ENCODE measurements around the gene RAI14. TPM values are rescaled to one million over a fixed set of nuclear protein-coding genes. Genes with fewer than 3 reads are reported as not detected.

The RAI14 gene
- total and polyA plus RNA-seq, 2 experiments from 2014 or later = 42.2 to 49.6 TPM

DNA sequence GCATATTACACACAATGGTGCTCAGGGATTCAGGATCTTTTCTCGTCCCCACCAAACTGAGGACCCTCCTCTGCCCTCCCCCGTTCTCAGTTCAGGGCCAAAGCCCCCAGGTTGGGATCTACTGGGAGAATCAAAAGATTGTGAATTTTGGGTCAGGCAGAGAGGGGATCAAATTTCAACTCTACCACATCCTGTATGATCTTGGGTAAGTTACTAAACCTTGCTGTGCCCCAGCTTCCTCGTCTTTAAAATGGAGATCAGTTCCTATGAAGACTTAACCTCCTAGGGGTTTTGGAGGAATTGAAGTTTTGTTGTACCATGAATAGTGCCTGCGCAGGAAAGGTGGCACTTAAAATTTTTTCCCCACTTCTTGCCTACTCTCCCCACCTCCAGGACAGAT lies 62.4 kb downstream of the RAI14 start:
- no peaks in the 10 kb centered on the region for H4K20me1 ChIP-seq (ENCODE audit: insufficient read depth, poor library complexity, severe bottlenecking)
- 90% methylated on average over 4 of the region's 4 CpGs for WGBS (ENCODE audit: low lambda C conversion rate, missing lambda C conversion rate)
- H2AFZ ChIP-seq = no peak overlapping the region
- H3K36me3 ChIP-seq (replicated peaks; ENCODE audit: insufficient read depth, low read depth) = no peaks in the 10 kb centered on the region
- TF ChIP-seq EZH2 (IDR thresholded peaks at IDR 0.05; ENCODE audit: borderline replicate concordance) (no peak), EZH2phosphoT487 (IDR thresholded peaks at IDR 0.05; ENCODE audit: low read depth, severe bottlenecking, unreplicated experiment) (no peak)
- TF ChIP-seq, protein P1, sequence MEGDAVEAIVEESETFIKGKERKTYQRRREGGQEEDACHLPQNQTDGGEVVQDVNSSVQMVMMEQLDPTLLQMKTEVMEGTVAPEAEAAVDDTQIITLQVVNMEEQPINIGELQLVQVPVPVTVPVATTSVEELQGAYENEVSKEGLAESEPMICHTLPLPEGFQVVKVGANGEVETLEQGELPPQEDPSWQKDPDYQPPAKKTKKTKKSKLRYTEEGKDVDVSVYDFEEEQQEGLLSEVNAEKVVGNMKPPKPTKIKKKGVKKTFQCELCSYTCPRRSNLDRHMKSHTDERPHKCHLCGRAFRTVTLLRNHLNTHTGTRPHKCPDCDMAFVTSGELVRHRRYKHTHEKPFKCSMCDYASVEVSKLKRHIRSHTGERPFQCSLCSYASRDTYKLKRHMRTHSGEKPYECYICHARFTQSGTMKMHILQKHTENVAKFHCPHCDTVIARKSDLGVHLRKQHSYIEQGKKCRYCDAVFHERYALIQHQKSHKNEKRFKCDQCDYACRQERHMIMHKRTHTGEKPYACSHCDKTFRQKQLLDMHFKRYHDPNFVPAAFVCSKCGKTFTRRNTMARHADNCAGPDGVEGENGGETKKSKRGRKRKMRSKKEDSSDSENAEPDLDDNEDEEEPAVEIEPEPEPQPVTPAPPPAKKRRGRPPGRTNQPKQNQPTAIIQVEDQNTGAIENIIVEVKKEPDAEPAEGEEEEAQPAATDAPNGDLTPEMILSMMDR (IDR thresholded peaks at IDR 0.05; ENCODE audit: poor library complexity) = no peak
- H3K9me2 ChIP-seq (replicated peaks; ENCODE audit: insufficient read depth) = no peaks in the 10 kb centered on the region
- H3K4me3 ChIP-seq = no peak overlapping the region
- DNase-seq (ENCODE audit: low spot score) = no peak
- no peak overlapping the region for H3K27ac ChIP-seq
- no peaks in the 10 kb centered on the region for H3K27me3 ChIP-seq
- H3K4me1 ChIP-seq (ENCODE audit: insufficient read depth) = peaks cover 4% of the 10 kb centered on the region
- peaks cover 33% of the 10 kb centered on the region for H3K79me2 ChIP-seq
- H3K4me2 ChIP-seq = no peak overlapping the region
- H3K9me3 ChIP-seq (ENCODE audit: low read depth) = no peaks in the 10 kb centered on the region

DNA sequence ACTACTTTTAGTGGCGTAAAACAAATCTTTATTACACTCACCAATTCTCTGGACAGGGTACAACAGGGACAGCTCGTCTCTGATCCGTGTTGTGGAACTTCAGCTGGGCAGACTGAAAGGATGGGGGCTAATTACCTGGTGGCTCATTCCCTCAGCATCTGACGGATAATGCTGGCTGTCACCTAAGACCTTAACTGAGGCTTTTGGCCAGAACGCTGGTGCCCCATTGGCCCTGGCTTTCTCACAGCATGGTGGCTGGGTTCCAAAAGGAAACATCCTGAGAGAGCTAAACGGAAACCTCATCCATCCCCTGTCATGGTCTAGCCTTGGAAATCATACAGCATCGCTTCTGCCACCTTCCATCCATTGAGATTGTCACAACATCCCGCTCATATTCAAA lies 62.9 kb downstream of the RAI14 start:
- H3K9me3 ChIP-seq (ENCODE audit: low read depth) = no peaks in the 10 kb centered on the region
- H4K20me1 ChIP-seq (ENCODE audit: insufficient read depth, poor library complexity, severe bottlenecking) = no peaks in the 10 kb centered on the region
- H2AFZ ChIP-seq = no peak overlapping the region
- no peaks in the 10 kb centered on the region for H3K27me3 ChIP-seq
- H3K27ac ChIP-seq = no peak overlapping the region
- H3K4me3 ChIP-seq = no peak overlapping the region
- H3K36me3 ChIP-seq (replicated peaks; ENCODE audit: insufficient read depth, low read depth) = no peaks in the 10 kb centered on the region
- H3K9me2 ChIP-seq (replicated peaks; ENCODE audit: insufficient read depth) = no peaks in the 10 kb centered on the region
- H3K79me2 ChIP-seq = peaks cover 37% of the 10 kb centered on the region
- TF ChIP-seq, protein P1 (IDR thresholded peaks at IDR 0.05; ENCODE audit: poor library complexity) = no peak
- TF ChIP-seq EZH2 (IDR thresholded peaks at IDR 0.05; ENCODE audit: borderline replicate concordance) = no peak
- peaks cover 4% of the 10 kb centered on the region for H3K4me1 ChIP-seq (ENCODE audit: insufficient read depth)
- 93% methylated on average over 8 of the region's 8 CpGs for WGBS (ENCODE audit: low lambda C conversion rate, missing lambda C conversion rate)
- no peak overlapping the region for H3K4me2 ChIP-seq
- no peak for DNase-seq (ENCODE audit: low spot score)

DNA sequence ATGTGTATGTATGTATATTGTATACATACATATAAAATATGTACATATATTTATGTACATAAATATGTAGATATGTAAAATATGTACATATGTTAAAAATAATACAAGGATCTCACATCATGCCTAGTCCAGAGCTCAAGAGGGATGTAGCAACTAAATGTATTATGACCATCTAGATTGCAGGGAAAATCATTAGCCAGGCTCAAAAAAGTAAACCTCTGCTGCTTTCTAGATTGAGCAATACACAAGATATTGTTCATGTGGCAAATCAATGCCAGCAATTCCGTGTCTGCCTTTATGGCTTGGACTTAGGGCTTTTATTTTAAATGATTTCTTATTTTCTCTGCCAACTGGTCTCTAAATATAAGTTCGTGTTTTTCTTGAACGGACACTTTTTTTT lies 65.2 kb downstream of the RAI14 start:
- Histone ChIP-seq H2AFZ (no peak overlapping the region), H3K9me3 (ENCODE audit: low read depth) (no peaks in the 10 kb centered on the region), H3K27me3 (no peaks in the 10 kb centered on the region), H3K36me3 (replicated peaks; ENCODE audit: insufficient read depth, low read depth) (no peaks in the 10 kb centered on the region), H3K27ac (no peak overlapping the region), H4K20me1 (ENCODE audit: insufficient read depth, poor library complexity, severe bottlenecking) (no peaks in the 10 kb centered on the region), H3K4me1 (ENCODE audit: insufficient read depth) (peaks cover 4% of the 10 kb centered on the region), H3K79me2 (peaks cover 29% of the 10 kb centered on the region), H3K9me2 (replicated peaks; ENCODE audit: insufficient read depth) (no peaks in the 10 kb centered on the region), H3K4me2 (no peak overlapping the region), H3K4me3 (no peak overlapping the region)
- TF ChIP-seq EZH2phosphoT487 (IDR thresholded peaks at IDR 0.05; ENCODE audit: low read depth, severe bottlenecking, unreplicated experiment) (no peak), EZH2 (IDR thresholded peaks at IDR 0.05; ENCODE audit: borderline replicate concordance) (no peak)
- TF ChIP-seq, protein P1 (IDR thresholded peaks at IDR 0.05; ENCODE audit: poor library complexity) = no peak
- 93% methylated on average over 3 of the region's 3 CpGs for WGBS (ENCODE audit: low lambda C conversion rate, missing lambda C conversion rate)
- DNase-seq (ENCODE audit: low spot score) = no peak

DNA sequence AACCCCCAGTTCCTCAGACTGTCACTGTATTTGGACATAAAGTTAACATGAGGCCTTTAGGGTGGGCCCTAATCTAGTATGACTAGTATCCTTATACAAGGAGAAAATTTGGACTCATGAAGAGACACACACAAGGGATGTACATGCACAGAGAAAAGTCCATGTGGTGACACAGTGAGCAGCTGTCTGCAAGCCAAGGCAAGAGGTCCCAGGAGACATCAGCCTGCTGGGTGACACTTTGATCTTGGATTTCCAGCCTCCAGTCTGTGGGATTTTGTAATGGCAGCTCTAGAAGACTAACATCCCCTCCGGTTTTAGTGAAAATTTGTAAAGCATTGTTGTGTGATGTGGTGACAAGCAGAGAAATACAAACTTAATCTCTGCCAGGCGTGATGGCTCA lies 66.1 kb downstream of the RAI14 start:
- no peak overlapping the region for H3K4me3 ChIP-seq
- no peak overlapping the region for H3K4me2 ChIP-seq
- H4K20me1 ChIP-seq (ENCODE audit: insufficient read depth, poor library complexity, severe bottlenecking) = no peaks in the 10 kb centered on the region
- peaks cover 1% of the 10 kb centered on the region for H3K4me1 ChIP-seq (ENCODE audit: insufficient read depth)
- no peaks in the 10 kb centered on the region for H3K9me3 ChIP-seq (ENCODE audit: low read depth)
- no peaks in the 10 kb centered on the region for H3K36me3 ChIP-seq (replicated peaks; ENCODE audit: insufficient read depth, low read depth)
- 78% methylated on average over 2 of the region's 2 CpGs for WGBS (ENCODE audit: low lambda C conversion rate, missing lambda C conversion rate)
- no peak for DNase-seq (ENCODE audit: low spot score)
- H3K27me3 ChIP-seq = no peaks in the 10 kb centered on the region
- H2AFZ ChIP-seq = no peak overlapping the region
- H3K79me2 ChIP-seq = peaks cover 33% of the 10 kb centered on the region
- no peak overlapping the region for H3K27ac ChIP-seq
- TF ChIP-seq EZH2 (IDR thresholded peaks at IDR 0.05; ENCODE audit: borderline replicate concordance) (no peak), EZH2phosphoT487 (IDR thresholded peaks at IDR 0.05; ENCODE audit: low read depth, severe bottlenecking, unreplicated experiment) (no peak)
- TF ChIP-seq, protein P1 (IDR thresholded peaks at IDR 0.05; ENCODE audit: poor library complexity) = no peak
- H3K9me2 ChIP-seq (replicated peaks; ENCODE audit: insufficient read depth) = no peaks in the 10 kb centered on the region
